Coronary artery (tissue), 2 donors: ENCODE measurements around the gene TNRC18.

ENCODE experiments used
- DNase-seq: peaks from one replicate; pipeline ENCODE4 v3.0.0-alpha.2; 2017; ENCODE audit warnings: low spot score
- H3K27ac ChIP-seq, 2 donors: fragments of 200-600 bp; sonication (generic); one replicate each; pipeline ENCODE4 v1.5.1; 2016 to 2019
- H3K4me3 ChIP-seq: fragments of 200-600 bp; sonication (generic); 2 replicates; pipeline ENCODE4 v1.5.1; 2016; ENCODE audit warnings: mild to moderate bottlenecking, moderate library complexity
- TF ChIP-seq, protein P1 (sequence below): fragments of 200-600 bp; sonication (generic); IDR thresholded peaks from one replicate; pipeline ENCODE4 v1.5.1; 2019; ENCODE audit warnings: antibody characterized with exemption

The TNRC18 gene

DNA sequence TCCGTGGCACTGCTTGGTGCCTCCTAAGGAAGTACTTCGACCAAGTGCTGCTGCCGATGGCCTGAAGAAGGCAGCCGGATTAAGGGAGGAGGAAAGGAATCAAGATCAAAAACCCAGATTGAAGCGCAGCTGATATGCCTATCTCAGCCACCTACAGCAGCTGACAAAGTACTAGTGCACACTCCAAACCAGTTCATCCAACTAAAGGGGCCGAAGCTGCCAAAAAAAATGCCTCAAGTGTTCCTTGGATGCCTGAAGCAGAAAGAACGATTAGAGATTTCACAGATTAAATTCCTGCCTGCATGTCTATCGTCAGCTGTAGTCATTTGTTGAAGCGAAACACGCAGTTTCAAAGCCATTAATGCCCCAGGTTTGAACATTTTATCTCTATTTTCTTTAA, 65.7 kb downstream of the TNRC18 start:
- H3K27ac ChIP-seq = peak overlapping the region in 1 of 2 donors; percentile 1
- TF ChIP-seq, protein P1, sequence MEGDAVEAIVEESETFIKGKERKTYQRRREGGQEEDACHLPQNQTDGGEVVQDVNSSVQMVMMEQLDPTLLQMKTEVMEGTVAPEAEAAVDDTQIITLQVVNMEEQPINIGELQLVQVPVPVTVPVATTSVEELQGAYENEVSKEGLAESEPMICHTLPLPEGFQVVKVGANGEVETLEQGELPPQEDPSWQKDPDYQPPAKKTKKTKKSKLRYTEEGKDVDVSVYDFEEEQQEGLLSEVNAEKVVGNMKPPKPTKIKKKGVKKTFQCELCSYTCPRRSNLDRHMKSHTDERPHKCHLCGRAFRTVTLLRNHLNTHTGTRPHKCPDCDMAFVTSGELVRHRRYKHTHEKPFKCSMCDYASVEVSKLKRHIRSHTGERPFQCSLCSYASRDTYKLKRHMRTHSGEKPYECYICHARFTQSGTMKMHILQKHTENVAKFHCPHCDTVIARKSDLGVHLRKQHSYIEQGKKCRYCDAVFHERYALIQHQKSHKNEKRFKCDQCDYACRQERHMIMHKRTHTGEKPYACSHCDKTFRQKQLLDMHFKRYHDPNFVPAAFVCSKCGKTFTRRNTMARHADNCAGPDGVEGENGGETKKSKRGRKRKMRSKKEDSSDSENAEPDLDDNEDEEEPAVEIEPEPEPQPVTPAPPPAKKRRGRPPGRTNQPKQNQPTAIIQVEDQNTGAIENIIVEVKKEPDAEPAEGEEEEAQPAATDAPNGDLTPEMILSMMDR = no peak
- no peak overlapping the region for H3K4me3 ChIP-seq
- DNase-seq = no peak

DNA sequence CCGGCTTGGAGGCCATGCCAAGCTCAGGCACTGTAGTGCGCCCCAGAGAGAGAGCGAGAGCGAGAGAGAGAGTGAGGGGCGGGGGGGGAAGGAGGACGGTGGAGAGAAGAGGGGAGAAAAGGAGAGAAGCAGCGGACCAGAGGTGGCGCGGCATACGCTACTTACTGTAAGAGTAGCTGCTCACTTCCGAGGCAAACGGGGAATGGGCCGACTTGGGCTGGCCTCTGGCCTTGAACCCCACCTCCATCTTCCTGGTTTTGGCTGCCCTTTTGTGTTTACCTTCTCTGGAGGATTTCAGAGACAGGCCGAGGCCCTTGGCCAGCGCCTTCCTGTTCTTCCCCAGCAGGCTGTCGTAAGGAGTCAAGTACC, 66.9 kb downstream of the TNRC18 start:
- no peak overlapping the region for H3K27ac ChIP-seq
- DNase-seq = no peak
- TF ChIP-seq, protein P1 = no peak
- H3K4me3 ChIP-seq = no peak overlapping the region

DNA sequence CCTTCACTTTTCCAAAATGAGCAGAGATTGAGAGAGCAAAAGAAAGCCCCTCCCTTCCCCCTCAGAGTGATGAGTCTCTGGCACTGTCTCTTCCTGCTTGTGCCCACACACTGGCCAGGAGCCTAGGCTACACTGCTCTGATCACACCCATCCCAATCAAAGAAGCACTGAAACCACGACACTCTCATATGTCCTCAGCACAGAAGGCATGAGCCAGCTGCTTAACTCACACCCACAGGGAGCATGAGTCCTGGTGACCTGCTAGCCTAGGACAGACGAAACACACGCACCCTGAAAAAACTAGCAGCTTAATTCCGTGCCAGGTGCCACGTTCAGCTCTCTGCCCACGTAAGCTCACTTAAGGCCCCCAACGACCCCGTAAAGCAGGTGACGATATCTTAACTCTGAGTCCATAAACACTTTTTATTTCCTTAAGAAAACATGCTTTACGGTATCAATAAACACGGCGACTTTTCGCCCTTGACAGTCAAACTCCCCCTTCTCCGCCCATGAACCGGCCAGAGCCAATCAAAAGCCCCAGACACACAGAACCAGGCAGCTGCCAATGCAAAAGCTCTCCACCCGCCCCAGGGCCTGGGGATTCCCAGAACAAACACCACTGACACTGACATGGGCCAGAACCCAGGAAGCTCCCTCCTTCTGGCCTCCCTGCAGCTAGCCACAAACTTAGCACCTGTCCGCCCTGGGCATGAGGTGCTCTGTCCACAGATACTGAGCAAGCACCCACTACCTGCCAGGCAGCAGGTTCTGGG, 69.0 kb downstream of the TNRC18 start:
- H3K4me3 ChIP-seq = peak overlapping the region; percentile 17
- peak overlapping the region in 1 of 2 donors; percentile 33 for H3K27ac ChIP-seq
- TF ChIP-seq, protein P1 = no peak
- DNase-seq = no peak

DNA sequence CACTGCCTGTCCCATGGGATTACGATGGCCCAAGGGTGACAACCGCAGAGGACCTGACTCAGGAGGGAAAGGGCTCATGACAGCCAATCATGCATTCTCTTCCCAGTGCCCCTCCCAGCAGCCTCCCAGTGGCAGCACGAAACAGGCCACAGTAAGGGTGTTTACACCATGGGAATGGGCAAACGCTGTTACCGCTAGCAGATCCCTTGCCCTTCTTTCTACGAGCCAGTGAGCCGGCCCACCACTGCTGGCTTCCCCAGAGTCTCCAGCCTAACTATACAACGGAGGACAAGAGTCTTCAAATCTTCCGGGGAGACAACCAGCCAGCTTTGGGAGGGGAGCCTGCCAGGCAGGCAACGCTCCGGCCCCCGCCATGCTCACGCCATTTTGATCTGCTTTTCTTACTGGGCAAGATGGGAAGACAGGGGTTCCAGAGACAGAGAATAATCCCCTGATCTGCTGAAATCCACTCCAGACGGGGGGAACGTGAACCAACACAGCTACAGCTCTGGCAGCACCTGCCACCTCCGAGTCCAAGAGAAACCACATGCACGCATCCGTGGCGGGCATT, 71.1 kb downstream of the TNRC18 start:
- no peak overlapping the region for H3K4me3 ChIP-seq
- DNase-seq = no peak
- TF ChIP-seq, protein P1 = no peak
- no peak overlapping the region for H3K27ac ChIP-seq

- Histone ChIP-seq H3K27ac (no peak overlapping the region), H3K4me3 (no peak overlapping the region)
- TF ChIP-seq, protein P1 = no peak
- DNase-seq = no peak
Observed at GRCh38 chr7:5351507-5352265, 71.9 kb downstream of the TNRC18 start.

DNA sequence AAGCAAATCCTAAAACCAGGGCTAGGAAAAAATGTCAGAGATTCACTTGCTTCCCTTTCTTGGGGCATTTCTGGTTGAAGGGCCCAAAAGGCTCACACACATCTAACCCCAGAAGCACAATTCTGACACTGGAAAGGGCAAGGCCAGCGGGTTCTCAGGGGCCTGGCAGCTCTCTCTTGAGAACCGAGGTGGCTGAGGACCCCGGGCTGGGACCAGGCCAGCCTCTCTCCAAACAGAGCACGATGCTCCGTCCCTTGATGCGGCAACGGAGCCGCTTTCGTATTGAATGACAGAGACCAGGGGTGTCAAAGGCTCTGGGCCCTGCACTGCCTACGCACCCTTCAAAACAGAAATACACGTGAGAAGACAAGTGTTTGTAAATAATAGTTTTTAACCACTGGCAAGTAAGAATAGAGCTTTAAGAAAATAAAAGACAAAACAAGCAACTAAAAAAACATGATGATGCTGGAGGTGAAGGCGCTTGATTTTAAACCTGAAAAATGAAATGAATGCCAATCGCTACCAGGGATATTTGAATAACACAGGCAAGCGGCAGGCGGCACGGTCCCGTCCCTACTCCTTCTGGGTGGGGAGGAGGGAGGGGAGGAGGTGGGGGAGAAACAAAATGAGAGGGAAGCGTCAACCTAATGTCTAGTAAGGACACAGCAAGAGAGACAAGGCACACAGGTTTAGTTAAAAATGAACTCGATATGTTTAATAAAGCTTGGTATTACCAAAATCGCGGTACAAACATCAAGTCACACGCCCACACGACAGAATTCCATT, 72.8 kb downstream of the TNRC18 start:
- TF ChIP-seq, protein P1 = no peak
- no peak overlapping the region for H3K27ac ChIP-seq
- no peak for DNase-seq
- H3K4me3 ChIP-seq = no peak overlapping the region
